Measurements from ENCODE around the gene LZTS3.
A peak's percentile ranks its signal among the peaks of the same experiment; 100 is the strongest.
"Not testable (repeated sequence)": the region's sequence is repeated elsewhere in the genome, so short reads cannot be mapped to it uniquely, and the experiment has no call there.

Gene LZTS3

DNA sequence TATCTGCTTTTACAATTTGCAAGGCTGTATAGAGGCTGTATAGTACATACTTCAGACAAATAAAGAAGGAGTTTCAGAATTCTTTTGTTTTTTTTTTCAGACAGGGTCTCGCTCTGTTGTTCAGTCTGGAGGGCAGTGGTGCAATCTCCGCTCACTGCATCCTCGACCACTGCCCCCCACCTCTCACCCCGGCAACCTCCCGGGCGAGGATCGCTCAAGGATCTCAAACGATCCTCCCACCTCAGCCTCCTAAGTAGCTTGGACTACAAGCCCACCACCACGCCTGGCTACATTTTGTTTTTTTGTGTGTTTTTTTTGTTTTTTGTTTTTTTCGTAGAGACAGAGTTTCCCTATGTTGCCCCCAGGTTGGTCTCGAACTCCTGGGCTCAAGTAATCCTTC is 15.5 kb downstream of the LZTS3 start:
- TF ChIP-seq, protein P1, sequence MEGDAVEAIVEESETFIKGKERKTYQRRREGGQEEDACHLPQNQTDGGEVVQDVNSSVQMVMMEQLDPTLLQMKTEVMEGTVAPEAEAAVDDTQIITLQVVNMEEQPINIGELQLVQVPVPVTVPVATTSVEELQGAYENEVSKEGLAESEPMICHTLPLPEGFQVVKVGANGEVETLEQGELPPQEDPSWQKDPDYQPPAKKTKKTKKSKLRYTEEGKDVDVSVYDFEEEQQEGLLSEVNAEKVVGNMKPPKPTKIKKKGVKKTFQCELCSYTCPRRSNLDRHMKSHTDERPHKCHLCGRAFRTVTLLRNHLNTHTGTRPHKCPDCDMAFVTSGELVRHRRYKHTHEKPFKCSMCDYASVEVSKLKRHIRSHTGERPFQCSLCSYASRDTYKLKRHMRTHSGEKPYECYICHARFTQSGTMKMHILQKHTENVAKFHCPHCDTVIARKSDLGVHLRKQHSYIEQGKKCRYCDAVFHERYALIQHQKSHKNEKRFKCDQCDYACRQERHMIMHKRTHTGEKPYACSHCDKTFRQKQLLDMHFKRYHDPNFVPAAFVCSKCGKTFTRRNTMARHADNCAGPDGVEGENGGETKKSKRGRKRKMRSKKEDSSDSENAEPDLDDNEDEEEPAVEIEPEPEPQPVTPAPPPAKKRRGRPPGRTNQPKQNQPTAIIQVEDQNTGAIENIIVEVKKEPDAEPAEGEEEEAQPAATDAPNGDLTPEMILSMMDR (conservative IDR thresholded peaks at IDR 0.05) = no peak
- no peak overlapping the region; the same call in 1 of the 2 replicates for H3K27ac ChIP-seq

DNA sequence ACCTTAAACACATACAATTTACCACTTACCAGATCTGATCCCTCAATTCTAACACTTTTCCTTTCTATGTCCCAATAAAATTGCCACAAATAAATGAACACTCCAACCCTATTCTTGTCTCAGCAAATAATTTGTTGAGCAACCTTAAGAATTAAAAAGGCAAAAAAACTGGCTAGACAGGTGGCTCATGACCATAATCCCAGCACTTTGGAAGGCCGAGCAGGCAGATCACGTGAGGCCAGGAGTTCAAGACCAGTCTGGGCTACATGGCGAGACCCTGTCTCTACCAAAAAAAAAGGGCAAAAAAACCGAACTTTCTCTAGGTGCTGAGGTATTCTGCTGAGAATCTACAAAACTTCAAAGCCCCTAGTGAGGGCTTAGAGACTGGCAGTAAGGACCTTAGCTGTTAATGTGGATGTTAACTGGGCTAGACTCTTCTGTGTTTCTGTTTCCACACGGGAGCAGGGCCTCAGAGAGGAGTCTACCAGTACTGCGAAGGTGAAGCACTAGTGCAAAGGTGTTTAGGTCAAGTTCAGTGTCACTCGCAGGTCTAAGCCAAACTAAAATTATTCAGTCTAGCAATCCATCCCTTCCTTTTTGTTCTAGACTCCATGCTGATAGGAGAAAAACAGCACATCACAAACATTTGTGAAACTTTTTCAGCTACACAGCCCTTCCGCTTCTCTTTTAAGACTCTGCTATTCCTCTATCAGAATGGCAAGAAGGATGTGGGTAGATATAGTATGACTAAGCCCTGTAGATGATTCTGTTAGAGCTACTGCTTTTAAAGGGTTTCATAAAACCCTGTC is 16.3 kb downstream of the LZTS3 start:
- 0 out of 2 replicates have a peak overlapping the region, but pooled peaks have one; percentile 5 for H3K27ac ChIP-seq

DNA sequence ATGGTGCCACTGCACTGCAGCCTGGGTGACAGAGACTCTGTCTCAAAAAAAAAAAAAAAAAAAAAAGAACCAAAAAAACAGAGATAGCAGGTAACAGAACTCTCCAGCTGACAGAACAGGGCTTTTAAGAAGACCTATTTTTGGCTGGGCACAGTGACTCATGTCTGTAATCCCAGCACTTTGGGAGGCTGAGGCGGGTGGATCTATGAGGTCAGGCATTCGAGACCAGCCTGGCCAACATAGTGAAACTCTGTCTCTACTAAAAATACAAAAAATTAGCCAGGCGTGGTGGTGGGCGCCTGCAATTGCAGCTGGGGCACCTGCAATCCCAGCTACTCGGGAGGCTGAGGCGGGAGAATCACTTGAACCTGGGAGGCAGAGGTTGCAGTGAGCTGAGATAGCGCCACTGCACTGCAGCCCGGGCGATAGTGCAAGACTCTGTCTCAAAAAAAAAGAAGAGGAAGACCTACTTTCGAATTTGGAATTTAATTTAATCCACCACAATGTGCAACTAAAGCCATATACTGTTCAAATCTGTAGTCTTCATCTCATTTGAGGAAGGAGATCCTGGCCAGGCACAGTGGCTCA is 21.2 kb downstream of the LZTS3 start:
- not testable (repeated sequence) for H3K27ac ChIP-seq

More for the DNA sequence above, 16.3 kb downstream of the LZTS3 start:
- TF ChIP-seq, protein P1 (conservative IDR thresholded peaks at IDR 0.05) = no peak

DNA sequence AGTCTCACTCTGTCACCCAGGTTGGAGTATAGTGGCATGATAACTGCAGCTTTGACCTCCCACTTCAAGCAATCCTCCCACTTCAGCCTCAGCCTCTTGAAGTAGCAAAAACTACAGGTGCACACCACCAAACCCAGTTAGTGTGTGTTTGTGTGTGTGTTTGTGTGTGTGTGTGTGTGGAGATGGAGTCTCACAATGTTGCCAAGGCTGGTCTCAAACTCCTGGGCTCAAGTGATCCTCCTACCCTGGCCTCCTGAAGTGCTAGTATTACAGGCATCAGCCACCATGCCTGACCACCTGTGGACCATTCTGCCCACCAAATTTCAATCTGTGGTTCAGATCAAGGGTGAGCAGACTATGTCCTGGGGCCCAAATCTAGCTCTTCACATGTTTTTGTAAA is 22.4 kb downstream of the LZTS3 start:
- TF ChIP-seq, protein P1 (conservative IDR thresholded peaks at IDR 0.05) = no peak
- no peak overlapping the region for H3K27ac ChIP-seq

DNA sequence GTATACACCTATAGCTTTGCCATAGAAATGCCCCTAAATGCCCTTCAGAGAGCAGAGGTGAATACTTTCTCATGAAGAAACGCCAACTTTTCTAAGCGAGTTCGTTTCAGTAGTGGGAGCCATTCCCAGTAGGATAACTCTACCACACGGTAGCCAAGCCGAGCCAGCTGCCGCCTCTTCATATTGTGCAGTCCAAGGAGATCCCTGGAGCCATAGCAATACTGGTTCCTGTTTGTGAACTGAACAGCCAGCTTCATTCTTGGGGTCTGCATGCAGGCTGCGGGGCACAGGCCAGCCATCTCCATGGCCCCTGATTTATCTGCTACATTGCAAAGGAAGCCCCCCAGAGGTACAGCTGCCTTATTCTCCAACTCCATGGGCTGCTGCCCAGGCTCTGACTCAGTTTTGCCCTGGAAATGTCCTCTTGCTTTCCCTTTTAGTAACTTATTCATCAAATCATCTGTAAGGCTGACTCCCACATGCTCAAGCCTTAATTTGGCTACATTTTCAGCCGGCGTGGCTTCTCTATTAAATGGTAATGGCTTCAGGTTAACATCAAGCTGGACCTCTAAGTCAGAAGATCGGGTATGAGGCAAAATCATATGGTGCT is 26.5 kb downstream of the LZTS3 start:
- H3K27ac ChIP-seq = no peak overlapping the region
- TF ChIP-seq, protein P1 (conservative IDR thresholded peaks at IDR 0.05) = no peak

DNA sequence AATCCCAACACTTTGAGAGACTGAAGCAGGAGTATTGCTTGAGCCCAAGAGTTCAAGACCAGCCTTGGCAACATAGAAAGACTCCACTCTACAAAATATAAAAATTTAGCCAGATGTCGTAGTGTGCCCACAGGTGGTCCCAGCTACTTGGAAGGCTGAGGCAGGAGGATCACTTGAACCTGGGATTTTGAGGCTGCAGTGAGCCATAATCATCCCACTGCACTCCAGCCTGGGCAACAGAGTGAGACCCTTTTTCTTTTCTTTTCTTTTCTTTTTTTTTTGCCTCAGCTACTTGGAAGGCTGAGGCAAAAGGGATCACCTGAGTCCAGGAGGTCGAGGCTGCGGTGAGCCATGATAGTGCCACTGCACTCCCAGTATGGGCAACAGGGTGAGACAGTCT is 31.6 kb downstream of the LZTS3 start:
- H3K27ac ChIP-seq = no peak overlapping the region
- TF ChIP-seq, protein P1 (conservative IDR thresholded peaks at IDR 0.05) = no peak

DNA sequence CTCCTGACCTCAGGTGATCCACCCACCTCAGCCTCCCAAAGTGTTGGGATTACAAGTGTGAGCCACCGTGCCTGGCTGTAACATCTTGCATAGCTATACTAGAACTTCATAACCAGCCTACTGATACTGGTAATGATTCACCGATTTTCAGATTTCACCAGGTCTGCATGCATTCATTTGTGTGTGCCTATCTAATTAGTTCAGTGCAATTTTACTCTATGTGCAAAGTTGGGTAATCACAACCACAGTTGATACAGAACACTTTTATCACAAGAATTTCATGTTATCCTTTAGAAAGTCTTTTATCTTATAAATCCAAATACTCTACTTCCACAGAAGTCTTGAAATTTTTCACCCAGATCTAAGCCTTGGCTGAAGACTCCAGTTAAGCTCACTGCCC is 35.9 kb downstream of the LZTS3 start:
- no peak overlapping the region for H3K27ac ChIP-seq
- TF ChIP-seq, protein P1 (conservative IDR thresholded peaks at IDR 0.05) = no peak

Data from VCaP (cell line).